Measurements from ENCODE around the gene TEAD1. TPM values are rescaled to one million over a fixed set of nuclear protein-coding genes. Genes with fewer than 3 reads are reported as not detected.
A peak's percentile ranks its signal among the peaks of the same experiment; 100 is the strongest.

TEAD1 gene
- total and polyA plus RNA-seq, 2 donors (not counting 1 experiment from before 2014, with no cell fraction given): 88.6 to 121 TPM

DNA sequence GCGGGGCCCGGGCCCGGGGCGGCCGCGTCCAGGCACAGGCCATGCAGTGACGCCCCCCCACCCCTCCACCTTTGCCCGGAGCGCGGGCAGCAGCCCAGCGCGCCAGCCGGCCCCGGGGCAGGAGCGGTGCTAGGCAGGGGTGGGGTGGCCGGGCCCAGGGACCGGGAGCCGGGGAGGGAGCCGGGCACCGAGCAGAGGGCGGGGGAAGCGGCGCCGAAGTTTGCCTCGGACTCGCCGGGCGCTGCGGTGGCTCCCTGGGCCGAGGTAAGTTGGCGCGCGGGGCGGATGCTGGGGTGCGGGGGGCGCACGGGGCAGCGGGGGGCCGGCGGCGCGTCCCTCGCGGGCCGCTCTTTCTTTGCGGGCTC, 332 bp downstream of the TEAD1 start:
- TF ChIP-seq, protein P1, sequence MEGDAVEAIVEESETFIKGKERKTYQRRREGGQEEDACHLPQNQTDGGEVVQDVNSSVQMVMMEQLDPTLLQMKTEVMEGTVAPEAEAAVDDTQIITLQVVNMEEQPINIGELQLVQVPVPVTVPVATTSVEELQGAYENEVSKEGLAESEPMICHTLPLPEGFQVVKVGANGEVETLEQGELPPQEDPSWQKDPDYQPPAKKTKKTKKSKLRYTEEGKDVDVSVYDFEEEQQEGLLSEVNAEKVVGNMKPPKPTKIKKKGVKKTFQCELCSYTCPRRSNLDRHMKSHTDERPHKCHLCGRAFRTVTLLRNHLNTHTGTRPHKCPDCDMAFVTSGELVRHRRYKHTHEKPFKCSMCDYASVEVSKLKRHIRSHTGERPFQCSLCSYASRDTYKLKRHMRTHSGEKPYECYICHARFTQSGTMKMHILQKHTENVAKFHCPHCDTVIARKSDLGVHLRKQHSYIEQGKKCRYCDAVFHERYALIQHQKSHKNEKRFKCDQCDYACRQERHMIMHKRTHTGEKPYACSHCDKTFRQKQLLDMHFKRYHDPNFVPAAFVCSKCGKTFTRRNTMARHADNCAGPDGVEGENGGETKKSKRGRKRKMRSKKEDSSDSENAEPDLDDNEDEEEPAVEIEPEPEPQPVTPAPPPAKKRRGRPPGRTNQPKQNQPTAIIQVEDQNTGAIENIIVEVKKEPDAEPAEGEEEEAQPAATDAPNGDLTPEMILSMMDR (conservative IDR thresholded peaks at IDR 0.05 in 1 of 2, IDR thresholded peaks at IDR 0.05 in 1 of 2; ENCODE audit: low read depth in 1 of 2, low read length in 2 of 2): no peak
- TF ChIP-seq EZH2 (IDR thresholded peaks at IDR 0.05; ENCODE audit: low read length, missing control alignments): no peak
- H3K4me1 ChIP-seq (ENCODE audit: control insufficient read depth, extremely low read depth, insufficient read depth, low read length): peaks cover 8% of the 10 kb centered on the region
- no peak overlapping the region for H2AFZ ChIP-seq (ENCODE audit: low read length)
- H3K9me3 ChIP-seq (ENCODE audit: control insufficient read depth, insufficient read depth, low read depth, low read length): no peaks in the 10 kb centered on the region
- peak overlapping the region; percentile 70 for H3K9ac ChIP-seq (ENCODE audit: insufficient read depth, low read length)
- no peaks in the 10 kb centered on the region for H3K27me3 ChIP-seq (ENCODE audit: control insufficient read depth, insufficient read depth, low read length)
- no peak overlapping the region for H3K4me2 ChIP-seq (ENCODE audit: extremely low read depth, insufficient read depth, low read length)
- H3K79me2 ChIP-seq (ENCODE audit: control insufficient read depth, insufficient read depth, low read length): peaks cover 50% of the 10 kb centered on the region
- H3K4me3 ChIP-seq (replicated peaks in 1 of 4; ENCODE audit: control extremely low read depth in 1 of 4, insufficient read depth in 1 of 4, low read depth in 3 of 4, low read length in 4 of 4): peak overlapping the region in 2 of 4 experiments; percentile 52 to 62
- no peak for DNase-seq (ENCODE audit: low read depth in 2 of 2)
- H3K27ac ChIP-seq (ENCODE audit: insufficient read depth, low read length): peak overlapping the region; percentile 76
- H3K36me3 ChIP-seq (ENCODE audit: control insufficient read depth, insufficient read depth, low read length): no peaks in the 10 kb centered on the region
- H4K20me1 ChIP-seq (ENCODE audit: control insufficient read depth, extremely low read depth, insufficient read depth, low read length): no peaks in the 10 kb centered on the region

DNA sequence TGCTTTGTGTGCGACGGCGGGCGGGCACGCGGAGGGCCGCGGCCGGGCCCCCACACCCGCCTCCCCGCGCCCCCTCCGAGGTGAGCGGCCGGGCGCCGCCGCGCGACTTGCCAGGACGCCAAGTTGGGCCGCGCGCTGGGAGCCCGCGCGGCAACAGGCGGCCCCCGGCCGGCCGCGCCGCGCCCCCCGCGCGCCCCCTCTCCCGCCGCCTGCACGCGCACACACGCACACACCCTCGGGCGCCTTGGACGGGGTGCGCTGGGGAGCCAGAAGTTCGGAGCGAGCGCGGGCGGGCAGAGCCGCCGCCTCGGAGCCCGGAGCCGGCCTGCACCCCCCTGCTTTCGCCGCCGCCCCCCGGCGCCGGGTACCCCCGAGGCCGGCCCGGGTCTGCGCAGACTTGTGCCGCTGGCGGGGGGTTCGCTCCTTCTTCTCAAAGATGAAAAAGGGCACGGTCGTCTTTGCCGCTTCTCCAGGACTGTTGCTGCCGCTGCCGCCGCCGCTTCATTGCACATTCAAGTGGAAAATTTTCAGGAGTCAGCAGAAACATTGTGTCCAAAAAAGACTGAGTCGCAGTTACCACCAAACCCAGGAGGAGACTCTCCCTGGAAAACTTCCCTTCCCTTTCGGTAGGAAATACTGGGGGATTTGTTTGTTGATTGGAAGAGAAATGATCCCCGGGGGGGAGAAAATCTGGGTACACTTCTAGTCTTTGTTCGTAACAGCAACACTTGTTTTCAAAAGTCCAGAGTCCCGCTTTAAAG, 895 bp downstream of the TEAD1 start:
- Histone ChIP-seq H3K4me2 (ENCODE audit: extremely low read depth, insufficient read depth, low read length) (peak overlapping the region; percentile 6), H3K9me3 (ENCODE audit: control insufficient read depth, insufficient read depth, low read depth, low read length) (no peaks in the 10 kb centered on the region), H3K36me3 (ENCODE audit: control insufficient read depth, insufficient read depth, low read length) (no peaks in the 10 kb centered on the region), H3K27me3 (ENCODE audit: control insufficient read depth, insufficient read depth, low read length) (no peaks in the 10 kb centered on the region), H3K4me3 (replicated peaks in 1 of 4; ENCODE audit: control extremely low read depth in 1 of 4, insufficient read depth in 1 of 4, low read depth in 3 of 4, low read length in 4 of 4) (peak overlapping the region; percentile 67 to 99 (median 82)), H3K27ac (ENCODE audit: insufficient read depth, low read length) (peak overlapping the region; percentile 77), H2AFZ (ENCODE audit: low read length) (no peak overlapping the region), H3K4me1 (ENCODE audit: control insufficient read depth, extremely low read depth, insufficient read depth, low read length) (peaks cover 6% of the 10 kb centered on the region), H3K9ac (ENCODE audit: insufficient read depth, low read length) (peak overlapping the region; percentile 70), H3K79me2 (ENCODE audit: control insufficient read depth, insufficient read depth, low read length) (peaks cover 56% of the 10 kb centered on the region), H4K20me1 (ENCODE audit: control insufficient read depth, extremely low read depth, insufficient read depth, low read length) (no peaks in the 10 kb centered on the region)
- DNase-seq (ENCODE audit: low read depth in 2 of 2): peak in 1 of 2 donors; percentile 42
- TF ChIP-seq, protein P1 (conservative IDR thresholded peaks at IDR 0.05 in 1 of 2, IDR thresholded peaks at IDR 0.05 in 1 of 2; ENCODE audit: low read depth in 1 of 2, low read length in 2 of 2): no peak
- no peak for TF ChIP-seq EZH2 (IDR thresholded peaks at IDR 0.05; ENCODE audit: low read length, missing control alignments)

DNA sequence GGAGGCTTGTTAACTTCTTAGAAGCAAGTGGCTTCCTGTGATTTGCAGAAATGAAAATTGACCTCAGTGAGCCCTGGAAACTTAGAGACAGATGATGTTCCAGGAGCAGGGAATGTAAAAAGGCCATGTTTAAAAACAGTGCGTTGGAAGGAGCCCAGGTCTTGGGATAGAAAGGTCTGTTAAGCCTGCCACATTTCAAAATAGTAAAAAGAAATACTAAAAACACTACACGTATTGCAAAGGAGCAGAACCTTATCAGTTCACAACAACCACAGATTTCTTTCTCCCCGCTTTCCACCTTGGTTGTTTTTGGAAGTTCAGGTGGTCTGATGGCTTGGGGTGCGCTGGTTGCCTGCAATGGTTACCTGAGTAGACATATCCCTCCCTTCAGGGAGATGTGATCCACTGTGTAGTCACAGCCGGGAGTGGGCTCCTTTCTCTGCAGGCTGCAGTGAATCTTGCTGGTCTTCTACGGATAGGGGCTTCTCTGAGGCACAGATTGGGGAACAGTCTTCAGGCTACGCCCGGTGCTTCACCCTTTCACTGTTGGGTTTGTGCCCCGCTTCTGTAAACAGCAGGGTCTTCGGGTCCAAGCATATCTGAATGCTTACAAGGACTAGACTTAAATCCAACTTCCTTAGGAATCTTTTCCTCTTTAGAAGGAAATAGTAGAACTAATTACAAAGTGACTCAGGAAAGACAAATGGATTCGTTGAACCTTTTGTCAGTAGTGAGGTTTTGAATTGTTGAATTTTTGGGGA, 1.9 kb downstream of the TEAD1 start:
- peaks cover 4% of the 10 kb centered on the region for H3K36me3 ChIP-seq (ENCODE audit: control insufficient read depth, insufficient read depth, low read length)
- TF ChIP-seq, protein P1 (conservative IDR thresholded peaks at IDR 0.05 in 1 of 2, IDR thresholded peaks at IDR 0.05 in 1 of 2; ENCODE audit: low read depth in 1 of 2, low read length in 2 of 2): no peak
- TF ChIP-seq EZH2 (IDR thresholded peaks at IDR 0.05; ENCODE audit: low read length, missing control alignments): no peak
- peaks cover 11% of the 10 kb centered on the region for H3K4me1 ChIP-seq (ENCODE audit: control insufficient read depth, extremely low read depth, insufficient read depth, low read length)
- peak overlapping the region; percentile 67 to 99 (median 82) for H3K4me3 ChIP-seq (replicated peaks in 1 of 4; ENCODE audit: control extremely low read depth in 1 of 4, insufficient read depth in 1 of 4, low read depth in 3 of 4, low read length in 4 of 4)
- peak overlapping the region; percentile 77 for H3K27ac ChIP-seq (ENCODE audit: insufficient read depth, low read length)
- H3K9ac ChIP-seq (ENCODE audit: insufficient read depth, low read length): peak overlapping the region; percentile 64
- peak overlapping the region; percentile 93 for H3K4me2 ChIP-seq (ENCODE audit: extremely low read depth, insufficient read depth, low read length)
- H3K27me3 ChIP-seq (ENCODE audit: control insufficient read depth, insufficient read depth, low read length): no peaks in the 10 kb centered on the region
- no peak overlapping the region for H2AFZ ChIP-seq (ENCODE audit: low read length)
- DNase-seq (ENCODE audit: low read depth in 2 of 2): peak; percentile 66 to 72
- H3K9me3 ChIP-seq (ENCODE audit: control insufficient read depth, insufficient read depth, low read depth, low read length): no peaks in the 10 kb centered on the region
- no peaks in the 10 kb centered on the region for H4K20me1 ChIP-seq (ENCODE audit: control insufficient read depth, extremely low read depth, insufficient read depth, low read length)
- peaks cover 65% of the 10 kb centered on the region for H3K79me2 ChIP-seq (ENCODE audit: control insufficient read depth, insufficient read depth, low read length)

Measured in fibroblast of lung (primary cell).